ENCODE measurements around the gene TYK2.
A peak's percentile ranks its signal among the peaks of the same experiment; 100 is the strongest.

Gene TYK2

DNA sequence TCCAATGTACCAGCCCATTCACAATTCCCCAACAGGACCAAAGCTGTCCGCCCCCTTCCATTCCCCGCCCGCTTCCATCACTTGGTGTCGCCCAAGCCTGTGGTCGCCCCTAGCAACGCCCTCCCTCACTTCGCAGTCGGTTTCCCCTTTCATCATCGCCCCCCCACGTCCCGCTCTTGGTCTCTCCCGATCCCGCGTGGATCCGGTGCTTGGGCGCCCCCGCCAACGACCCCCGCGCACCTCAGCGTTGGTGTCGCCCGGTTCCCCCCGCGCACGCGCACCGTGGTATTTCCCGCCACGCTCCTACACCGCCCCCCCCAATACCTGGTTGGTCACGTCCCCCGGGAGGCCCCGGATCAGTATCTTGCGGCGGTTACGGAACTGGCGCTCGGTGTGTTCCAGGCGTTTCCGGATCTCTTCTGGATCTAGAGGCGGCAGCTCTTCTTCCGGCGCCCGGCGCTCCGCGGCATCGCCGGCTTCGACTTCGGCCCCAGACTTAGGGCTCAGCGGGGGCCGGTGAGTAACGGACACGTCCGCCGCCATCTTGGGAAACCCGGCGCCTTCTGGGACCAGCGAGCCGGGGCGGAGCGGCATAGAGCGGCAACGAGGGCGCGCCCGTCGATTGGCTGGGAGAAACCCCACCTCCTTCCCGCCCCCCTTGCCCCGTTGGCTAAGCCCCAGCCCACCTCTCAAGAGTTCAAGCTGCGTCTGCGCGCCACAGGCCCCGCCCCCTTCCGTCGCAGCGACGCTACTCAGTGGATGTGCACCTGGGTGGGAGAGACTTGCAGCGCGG lies 47.2 kb downstream of the TYK2 start, which contains the start of gene RAVER1:
RAVER1 (minus strand) TSS at position 565 of the 793 bp plus-strand sequence; CDS start at position 543, 22 bp downstream.
- DNase-seq: peak; percentile 95 to 99 (median 97)

DNA sequence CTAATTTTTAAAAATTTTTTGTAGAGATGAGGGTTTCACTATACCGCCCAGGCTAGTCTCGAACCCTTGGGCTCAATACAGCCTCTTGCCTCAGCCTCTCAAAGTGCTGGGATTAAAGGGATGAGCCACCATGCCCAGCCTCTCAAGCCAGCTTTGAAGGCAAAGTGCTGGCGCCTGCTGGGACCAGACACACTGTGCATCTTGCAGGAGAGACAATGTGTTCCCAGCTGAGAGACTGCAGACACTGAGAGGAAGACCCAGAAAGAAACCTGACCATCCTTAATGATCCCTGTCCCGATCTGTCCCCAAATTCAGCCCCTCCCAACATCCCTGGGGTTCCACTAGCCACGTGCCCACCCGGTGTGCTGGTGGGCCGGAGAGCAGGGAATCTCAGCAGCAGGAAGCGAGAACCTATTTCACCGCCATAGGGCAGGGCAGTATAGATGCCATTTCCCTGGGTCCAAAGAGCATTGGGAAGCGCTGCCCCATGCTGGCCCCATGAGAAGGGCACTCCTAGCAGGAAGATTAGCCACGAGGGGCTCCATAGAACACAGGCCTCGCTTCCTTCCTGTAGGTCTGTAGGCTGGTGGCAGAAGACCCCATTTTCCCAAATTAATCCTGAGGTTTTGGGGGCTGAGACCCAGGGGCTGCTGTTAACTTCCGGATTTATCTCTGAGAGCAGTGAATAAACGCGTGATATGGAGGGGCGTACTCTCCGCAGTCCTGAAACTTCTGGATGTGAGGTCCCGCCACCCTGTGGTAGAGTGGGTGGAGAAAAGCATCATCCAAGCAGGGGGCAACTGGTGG lies 48.0 kb downstream of the TYK2 start:
- no peak for DNase-seq

GRCh38 chr19:10329555-10329954 lies 50.8 kb downstream of the TYK2 start:
- no peak for DNase-seq

GRCh38 chr19:10328558-10329429 lies 51.6 kb downstream of the TYK2 start:
- DNase-seq: no peak

GRCh38 chr19:10327793-10328192 lies 52.6 kb downstream of the TYK2 start:
- DNase-seq: no peak

GRCh38 chr19:10325732-10326131 lies 54.6 kb downstream of the TYK2 start:
- DNase-seq: no peak

DNA sequence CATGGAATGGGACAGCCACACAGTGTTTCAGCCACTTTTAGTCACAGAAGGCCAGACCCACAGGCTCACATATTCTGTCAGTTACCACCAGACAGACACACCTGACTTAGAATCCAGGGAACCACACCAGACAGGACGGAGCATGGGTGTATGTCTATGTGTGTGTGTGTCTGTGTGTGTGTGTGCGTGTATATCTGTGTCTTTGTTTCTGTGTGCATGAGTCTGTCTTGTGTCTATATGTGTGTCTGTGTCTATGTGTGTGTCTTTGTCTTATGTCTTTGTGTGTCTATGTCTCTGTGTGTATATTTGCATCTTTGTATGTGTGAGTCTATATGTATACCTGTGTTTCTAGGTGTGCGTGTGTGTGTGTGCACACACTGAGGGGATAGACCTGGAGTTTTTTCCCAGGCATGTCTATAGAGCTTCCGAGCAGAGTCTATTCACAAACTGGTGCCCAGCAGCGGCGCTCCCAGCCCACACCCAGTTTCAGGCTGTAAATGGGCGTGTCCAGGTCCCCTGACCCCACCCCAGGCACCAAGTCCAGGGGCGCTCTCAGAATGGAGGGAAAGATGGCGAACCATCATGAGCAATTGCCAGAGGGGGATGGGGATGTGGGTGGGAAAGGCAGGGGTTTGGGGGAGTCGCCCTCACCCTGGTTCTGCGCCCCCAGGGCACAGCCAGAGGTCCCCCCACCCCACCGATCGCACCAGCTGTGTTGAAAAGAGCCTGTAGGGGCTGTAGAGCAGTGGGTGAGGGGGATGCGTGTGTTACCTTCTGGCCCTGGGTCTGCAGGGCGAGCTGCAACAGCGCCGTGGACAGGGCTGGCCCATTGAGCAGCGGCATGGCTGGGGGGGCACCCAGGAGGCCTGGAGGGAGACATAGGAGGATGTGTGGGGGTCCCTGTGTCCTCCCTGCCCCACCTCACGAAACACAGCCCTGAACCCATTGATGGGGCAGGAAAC lies 58.2 kb downstream of the TYK2 start:
- DNase-seq: no peak

DNA sequence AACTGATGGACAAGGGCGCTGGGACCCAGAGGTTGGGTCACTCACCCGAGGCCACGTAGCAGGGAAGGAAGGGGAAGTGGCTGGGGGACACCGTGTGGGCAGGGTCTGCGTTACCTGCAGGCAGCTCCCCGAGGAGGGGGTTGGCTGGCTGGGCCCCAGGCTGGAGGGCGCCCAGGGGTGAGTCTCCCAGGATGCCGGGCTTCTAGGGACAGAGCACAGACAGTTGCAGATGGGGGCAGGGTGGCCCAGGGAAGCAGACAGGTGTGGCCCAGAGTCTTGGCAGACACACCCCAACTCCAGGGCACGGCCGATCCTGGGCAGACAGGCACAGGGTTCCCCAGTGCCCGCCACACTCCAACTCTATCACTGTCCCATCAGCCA lies 59.0 kb downstream of the TYK2 start:
- no peak for DNase-seq

DNA sequence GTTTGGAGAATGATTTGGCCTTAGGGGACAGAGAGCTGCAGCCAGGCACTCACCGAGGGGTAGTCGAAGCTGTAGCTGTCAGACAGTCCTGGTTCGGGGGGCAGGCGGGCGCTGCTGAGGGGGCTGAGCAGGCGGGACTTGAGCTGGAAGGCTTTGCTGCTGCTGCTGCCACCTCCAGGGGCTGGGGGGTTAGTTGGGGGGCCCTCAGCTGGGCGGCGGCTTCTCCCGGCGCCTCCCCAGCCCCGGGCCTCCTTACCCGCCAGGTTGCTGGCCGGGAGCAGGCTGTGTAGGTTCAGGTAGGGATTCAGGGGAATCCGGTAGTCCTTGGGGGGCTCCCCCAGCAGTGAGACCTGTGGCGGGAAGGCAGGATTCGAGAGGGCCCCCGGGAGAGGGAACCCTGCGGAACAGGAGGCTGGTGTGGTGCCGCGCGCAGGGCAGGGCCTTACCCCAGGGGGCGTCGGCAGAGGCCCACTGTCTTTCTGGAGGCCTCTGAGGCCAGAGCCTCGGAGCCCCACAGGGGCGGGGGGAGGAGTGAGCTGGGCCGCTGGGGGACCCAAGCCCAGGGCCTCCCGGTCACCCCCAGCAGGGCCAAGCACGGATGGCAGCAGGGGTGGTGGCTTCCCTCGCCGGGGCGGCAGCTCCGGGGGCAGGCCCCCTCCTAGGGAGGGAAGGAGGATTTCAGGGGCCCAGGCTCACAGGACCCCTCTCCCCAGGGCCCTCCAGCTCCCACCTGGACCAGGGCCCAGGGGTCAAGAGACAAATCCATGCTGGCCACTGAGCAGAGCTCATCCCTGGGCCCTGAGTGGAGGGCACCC lies 59.6 kb downstream of the TYK2 start:
- no peak for DNase-seq

DNA sequence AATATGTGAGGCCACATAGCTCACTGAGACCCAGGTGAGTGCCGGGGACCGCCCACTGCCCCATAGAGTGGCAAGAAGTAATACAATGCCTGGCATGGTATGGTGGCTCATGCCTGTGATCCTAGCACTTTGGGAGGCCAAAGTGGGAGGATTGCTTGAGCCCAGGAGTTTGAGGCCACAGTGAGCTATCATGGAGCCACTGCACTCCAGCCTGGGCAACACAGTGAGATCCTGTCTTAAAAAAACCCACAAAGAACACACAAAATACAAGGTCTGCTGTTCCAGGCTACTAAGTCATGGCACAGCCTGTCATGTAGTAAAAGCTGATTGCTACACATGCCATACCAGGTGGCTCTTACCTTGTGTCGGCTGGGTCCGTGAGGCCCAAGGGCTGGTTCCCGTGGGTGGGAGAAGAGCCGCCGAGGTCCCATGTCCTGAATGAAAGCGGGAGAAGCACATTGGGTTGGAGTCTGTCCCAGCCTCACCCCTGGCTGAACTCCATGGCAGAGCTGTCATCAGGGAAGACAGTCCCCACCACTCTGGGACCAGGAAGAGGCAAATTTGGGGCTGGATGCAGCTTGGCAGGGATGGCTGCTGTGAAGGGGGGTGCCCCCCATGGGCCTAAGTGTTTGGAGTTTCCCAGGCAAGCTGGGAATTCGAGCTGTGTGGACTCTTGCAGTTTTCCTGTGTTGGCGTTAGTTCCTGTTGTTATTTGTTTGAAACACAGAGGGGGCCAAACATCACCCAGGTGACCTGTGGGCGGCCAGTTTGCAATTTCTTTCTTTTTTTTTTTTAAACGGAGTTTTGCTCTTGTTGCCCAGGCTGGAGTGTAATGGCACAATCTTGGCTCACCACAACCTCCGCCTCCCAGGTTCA lies 61.3 kb downstream of the TYK2 start:
- no peak for DNase-seq

DNA sequence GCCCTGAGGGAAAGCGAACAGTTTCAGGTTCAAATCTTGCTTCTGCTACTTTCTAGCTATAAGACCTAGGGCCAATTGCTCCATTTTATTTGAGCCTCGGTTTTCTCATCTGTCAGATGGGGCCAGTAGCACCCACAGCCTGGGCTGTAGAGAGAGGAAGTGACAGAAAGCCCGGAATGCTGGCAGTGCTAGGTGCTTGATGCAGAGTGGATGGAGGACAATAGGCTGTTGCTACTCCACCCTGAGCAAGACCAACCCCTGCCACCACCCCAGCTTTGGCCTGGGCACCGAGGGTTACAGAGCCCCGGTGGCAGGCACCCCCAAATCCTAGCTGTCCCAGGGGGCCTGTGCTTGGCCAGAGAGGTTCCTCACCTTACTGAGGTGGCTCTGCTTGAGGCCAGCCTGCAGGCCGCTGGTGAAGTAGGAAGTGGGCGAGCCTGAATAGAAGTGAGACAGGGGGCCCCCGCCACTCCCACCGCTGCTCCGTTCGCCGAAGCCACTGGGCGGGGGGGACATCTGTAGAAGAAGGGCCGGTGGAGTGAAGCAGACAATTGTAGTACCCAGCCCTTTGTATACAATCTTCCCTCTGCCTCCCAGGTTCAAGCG lies 62.4 kb downstream of the TYK2 start:
- no peak for DNase-seq

GRCh38 chr19:10317045-10317856 lies 63.1 kb downstream of the TYK2 start:
- no peak for DNase-seq

DNA sequence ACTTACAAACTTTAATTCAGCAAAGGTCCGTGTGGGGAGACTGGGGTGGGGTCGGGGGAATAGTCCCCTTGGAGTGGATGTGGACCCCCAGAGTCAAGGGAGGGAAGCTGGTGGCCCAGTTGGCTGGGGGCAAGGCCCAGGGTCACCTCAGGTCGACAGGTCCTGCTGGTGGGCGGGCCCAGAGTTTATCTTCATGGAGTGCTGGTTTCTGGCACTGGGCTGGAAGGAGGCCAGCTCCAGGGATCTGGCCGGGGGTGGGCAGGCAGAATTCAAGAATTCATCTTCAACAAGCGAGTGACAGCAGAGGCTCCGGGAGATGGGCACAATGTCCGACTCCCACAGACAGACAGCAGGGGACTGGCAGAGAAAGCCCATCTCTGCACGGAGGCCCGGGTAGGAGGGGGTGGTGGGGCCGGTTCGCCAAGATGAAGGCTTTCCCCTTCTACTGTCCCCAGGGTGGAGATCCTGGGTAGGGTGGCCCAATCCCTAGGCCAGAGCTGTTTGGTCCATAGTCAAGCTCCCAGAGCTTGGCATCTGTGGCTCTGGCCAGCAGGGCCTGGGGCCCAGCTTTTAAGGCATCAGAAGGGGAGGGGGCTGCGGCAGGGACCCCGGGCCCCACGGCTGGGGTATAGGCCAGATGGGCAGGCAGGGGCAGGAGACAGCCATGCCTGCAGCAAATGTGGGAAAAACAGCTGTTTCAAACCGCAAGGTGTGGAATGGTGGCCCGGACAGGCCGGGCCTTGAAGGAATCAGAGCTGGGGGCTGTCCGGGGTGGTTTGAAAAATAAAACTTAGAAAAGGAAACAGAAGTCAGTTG lies 63.9 kb downstream of the TYK2 start:
- peak in 1 of 6 experiments; percentile 33 for DNase-seq

DNA sequence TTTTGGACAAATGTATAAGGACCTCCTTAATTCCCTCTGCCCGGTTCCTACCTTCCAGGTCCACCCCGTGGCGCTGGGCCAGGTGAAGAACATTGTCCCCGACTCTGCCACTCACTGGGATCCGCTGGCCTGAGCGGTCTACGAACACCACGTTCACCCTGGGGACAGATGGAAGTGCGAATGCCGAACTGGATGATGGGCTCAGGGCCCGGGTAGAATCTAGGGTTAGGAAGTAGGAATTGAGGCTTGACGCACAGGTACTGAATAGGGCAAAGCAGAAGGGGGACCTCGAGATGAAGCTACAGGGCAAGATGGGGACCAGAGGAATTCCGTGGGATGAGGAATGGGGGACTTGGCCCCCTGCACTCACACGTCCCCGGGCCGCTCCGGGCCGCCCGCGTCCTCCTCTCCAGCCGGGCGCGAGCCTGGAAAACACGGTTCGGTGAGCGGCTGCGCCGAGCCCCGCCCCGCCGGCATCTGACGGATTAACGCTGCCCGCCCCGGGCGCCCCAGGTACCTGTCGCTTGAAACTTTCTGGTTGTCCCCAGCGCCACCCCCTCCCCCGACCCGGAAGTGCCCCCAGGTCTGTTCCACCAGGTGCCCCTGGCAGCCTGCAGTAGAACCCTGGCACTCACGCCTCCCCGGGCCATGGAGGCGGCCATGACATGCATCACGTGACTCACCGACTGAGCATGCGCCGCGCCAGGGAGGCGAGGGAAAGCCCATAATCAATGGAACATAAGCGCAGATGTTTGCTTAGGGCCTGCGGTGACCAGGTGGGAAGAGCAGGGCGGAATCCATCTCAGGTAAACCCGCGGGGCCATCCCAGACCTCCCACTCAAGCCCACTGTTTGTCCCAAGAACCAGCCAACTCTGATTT lies 64.8 kb downstream of the TYK2 start, which contains the start of gene FDX2:
FDX2 (minus strand) TSS at position 681 of the 880 bp plus-strand sequence; CDS start at position 662, 19 bp downstream.
- DNase-seq: peak; percentile 66 to 91 (median 86)

DNA sequence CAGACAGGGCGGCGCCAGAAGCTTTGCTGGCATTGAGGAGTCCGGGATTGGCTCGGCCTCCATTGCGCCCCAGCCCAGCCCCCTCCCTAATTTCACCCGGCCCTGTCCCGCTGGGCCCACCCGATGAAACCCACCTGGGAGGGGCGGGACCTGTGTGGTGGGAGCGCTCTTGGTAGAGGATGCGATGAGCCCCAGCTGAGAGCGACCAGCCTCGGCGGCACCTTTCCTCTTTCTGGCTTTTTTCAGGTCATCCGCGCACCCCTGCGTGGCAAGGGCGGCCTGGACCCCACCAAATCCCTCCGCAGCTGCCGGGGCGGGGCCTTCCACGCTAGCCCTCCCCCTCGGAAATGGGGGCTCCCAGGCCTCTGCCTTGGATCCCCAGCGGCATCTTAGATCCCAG lies 70.9 kb downstream of the TYK2 start, which contains the start of gene ZGLP1:
ZGLP1 (minus strand) TSS at position 393 of the 400 bp plus-strand sequence.
- no peak for DNase-seq

DNA sequence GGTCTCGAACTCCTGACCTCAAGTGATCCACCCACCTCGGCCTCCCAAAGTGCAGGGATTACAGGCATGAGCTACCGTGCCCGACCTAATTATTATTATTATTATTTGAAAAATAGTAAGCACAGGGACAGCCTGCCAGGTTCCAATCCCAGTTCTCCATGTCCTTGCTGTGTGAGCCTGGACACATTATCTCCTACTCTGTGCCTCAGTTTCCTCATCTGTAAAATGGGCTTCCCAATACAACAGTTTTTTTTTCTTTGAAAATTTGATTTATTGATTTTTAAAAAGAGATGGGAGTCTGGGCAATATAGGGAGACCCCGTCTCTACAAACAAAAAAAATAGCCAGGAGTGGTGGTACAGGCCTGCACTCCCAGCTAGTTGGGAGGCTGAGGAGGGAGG lies 74.0 kb downstream of the TYK2 start:
- no peak for DNase-seq
